H1 (cell line): Measurements from ENCODE around the gene KHDC4. TPM values are rescaled to one million over a fixed set of nuclear protein-coding genes. Genes with fewer than 3 reads are reported as not detected.

Experiments
- CTCF ChIA-PET: fragments of 300-600 bp; sonication (Branson Sonifier 250); formaldehyde crosslinking; loops from one replicate; lab custom pipeline; 2021; ENCODE audit not compliant: partially characterized antibody; lab: Charles Lee
- POLR2A ChIA-PET: fragments of 300-600 bp; sonication (Branson Sonifier 250); formaldehyde crosslinking; loops from one replicate; lab custom pipeline; 2021; ENCODE audit warnings: inconsistent platforms; ENCODE audit not compliant: partially characterized antibody; lab: Charles Lee
- DNase-seq, 2 experiments: peaks; one replicate each; pipeline versions ENCODE4 v3.0.0 to v3.0.0-alpha.2; 2010 to 2022; ENCODE audit warnings: low spot score in 2 of 2, low read depth in 1 of 2, mixed read lengths in 1 of 2
- FAIRE-seq: peaks from 2 replicates; lab custom pipeline; 2011; peaks lifted over from hg19 to GRCh38; lab: Jason Lieb, UNC
- H2AFZ ChIP-seq: 2 replicates; pipeline ENCODE4 v1.8.1; 2012; ENCODE audit warnings: low read length, inconsistent platforms
- H2AK5ac ChIP-seq: 2 replicates; pipeline ENCODE4 v1.6.1; 2013; ENCODE audit warnings: low read depth, low read length
- H2BK120ac ChIP-seq: replicated peaks from 2 replicates; pipeline ENCODE3; 2013; ENCODE audit warnings: low read depth, low read length, inconsistent platforms
- H2BK12ac ChIP-seq: 2 replicates; pipeline ENCODE4 v1.6.1; 2013; ENCODE audit warnings: low read depth, low read length
- H2BK15ac ChIP-seq: 2 replicates; pipeline ENCODE4 v1.6.1; 2013; ENCODE audit warnings: low read length
- H2BK20ac ChIP-seq: 2 replicates; pipeline ENCODE4 v1.6.1; 2013; ENCODE audit warnings: low read length
- H2BK5ac ChIP-seq: 2 replicates; pipeline ENCODE4 v1.6.1; 2013; ENCODE audit warnings: low read depth, low read length
- H3K14ac ChIP-seq: 2 replicates; pipeline ENCODE4 v1.6.1; 2013; ENCODE audit warnings: inconsistent platforms; ENCODE audit not compliant: insufficient read length
- H3K18ac ChIP-seq: 2 replicates; pipeline ENCODE4 v1.6.1; 2013; ENCODE audit warnings: low read length; ENCODE audit errors: extremely low read depth
- H3K23ac ChIP-seq: 2 replicates; pipeline ENCODE4 v1.6.1; 2013; ENCODE audit warnings: inconsistent platforms; ENCODE audit not compliant: insufficient read length
- H3K23me2 ChIP-seq: 2 replicates; pipeline ENCODE4 v1.6.1; 2013; ENCODE audit warnings: low read depth, low read length
- H3K27ac ChIP-seq: 2 replicates; pipeline ENCODE4 v1.6.1; 2011; ENCODE audit warnings: low read depth, low read length, inconsistent platforms
- H3K27me3 ChIP-seq, 4 experiments: replicated peaks in 1 of 4; 1 replicate in 1 of 4; 2 replicates in 3 of 4; pipeline versions ENCODE4 v1.6.1 to v1.8.1; 2011 to 2013; ENCODE audit warnings: low read length in 3 of 4, mild to moderate bottlenecking in 3 of 4, inconsistent platforms in 2 of 4, mixed read lengths in 2 of 4, moderate library complexity in 1 of 4; ENCODE audit not compliant: control insufficient read depth in 3 of 4, insufficient read depth in 3 of 4; ENCODE audit errors: extremely low read depth in 1 of 4
- H3K36me3 ChIP-seq, 4 experiments: 2 replicates each; pipeline versions ENCODE4 v1.6.1 to v1.8.1; 2011 to 2013; ENCODE audit warnings: mild to moderate bottlenecking in 4 of 4, low read length in 3 of 4, moderate library complexity in 2 of 4, control low read depth in 1 of 4, inconsistent platforms in 1 of 4; ENCODE audit not compliant: insufficient read depth in 4 of 4, control insufficient read depth in 2 of 4
- H3K4ac ChIP-seq: replicated peaks from 2 replicates; pipeline ENCODE3; 2013; ENCODE audit warnings: low read length, low read depth, mixed read lengths, inconsistent platforms; ENCODE audit not compliant: insufficient read length
- H3K4me1 ChIP-seq, 4 experiments: replicated peaks in 1 of 4; 1 replicate in 1 of 4; 2 replicates in 3 of 4; pipeline versions ENCODE4 v1.6.1 to v1.8.1; 2011 to 2013; ENCODE audit warnings: low read length in 3 of 4, inconsistent platforms in 2 of 4, mixed read lengths in 1 of 4; ENCODE audit not compliant: insufficient read depth in 4 of 4, control insufficient read depth in 3 of 4
- H3K4me2 ChIP-seq, 2 experiments: 2 replicates each; pipeline versions ENCODE4 v1.6.1 to v1.8.1; 2011 to 2013; ENCODE audit warnings: low read depth in 2 of 2, low read length in 2 of 2, control low read depth in 1 of 2, inconsistent platforms in 1 of 2, mild to moderate bottlenecking in 1 of 2; ENCODE audit not compliant: insufficient read depth in 1 of 2
- H3K4me3 ChIP-seq, 4 experiments: fragments of 200-600, 300-600 bp in 1 of 4; sonication (generic), shearing (Covaris generic), sonication (Bioruptor Twin) in 1 of 4; 2 replicates each; pipeline versions ENCODE4 v1.5.1 to v1.8.1; 2011 to 2016; ENCODE audit warnings: low read length in 4 of 4, low read depth in 3 of 4, control low read depth in 2 of 4, inconsistent platforms in 2 of 4, mild to moderate bottlenecking in 2 of 4, mixed read lengths in 1 of 4, moderate library complexity in 1 of 4; ENCODE audit not compliant: insufficient read depth in 2 of 4; ENCODE audit errors: extremely low read depth in 1 of 4
- H3K56ac ChIP-seq: replicated peaks from 2 replicates; pipeline ENCODE3; 2013; ENCODE audit warnings: low read depth, mild to moderate bottlenecking, mixed read lengths, low read length, inconsistent platforms; ENCODE audit not compliant: insufficient read length
- H3K79me1 ChIP-seq: 2 replicates; pipeline ENCODE4 v1.6.1; 2013; ENCODE audit warnings: low read depth, low read length, control low read depth
- H3K79me2 ChIP-seq, 2 experiments: 2 replicates each; pipeline versions ENCODE4 v1.6.1 to v1.8.1; 2012 to 2013; ENCODE audit warnings: low read length in 2 of 2, mild to moderate bottlenecking in 2 of 2, inconsistent platforms in 1 of 2; ENCODE audit not compliant: insufficient read depth in 2 of 2, control insufficient read depth in 1 of 2
- H3K9ac ChIP-seq, 4 experiments: replicated peaks in 1 of 4; 1 replicate in 1 of 4; 2 replicates in 3 of 4; pipeline versions ENCODE4 v1.6.1 to v1.8.1; 2011 to 2013; ENCODE audit warnings: low read depth in 3 of 4, low read length in 3 of 4, control low read depth in 2 of 4, mild to moderate bottlenecking in 2 of 4, moderate library complexity in 2 of 4, inconsistent platforms in 1 of 4; ENCODE audit errors: extremely low read depth in 1 of 4
- H3K9me3 ChIP-seq, 2 experiments: 2 replicates each; pipeline versions ENCODE4 v1.6.1 to v1.8.1; 2012 to 2013; ENCODE audit warnings: mild to moderate bottlenecking in 2 of 2, moderate library complexity in 2 of 2, control low read depth in 1 of 2, inconsistent platforms in 1 of 2, low read depth in 1 of 2, low read length in 1 of 2, mixed read lengths in 1 of 2; ENCODE audit not compliant: insufficient read depth in 2 of 2
- H4K20me1 ChIP-seq, 2 experiments: replicated peaks in 1 of 2; 2 replicates each; pipeline versions ENCODE3 to v1.8.1; 2011 to 2013; ENCODE audit warnings: inconsistent platforms in 2 of 2, low read length in 2 of 2, mild to moderate bottlenecking in 1 of 2; ENCODE audit not compliant: insufficient read depth in 2 of 2, control insufficient read depth in 1 of 2
- H4K5ac ChIP-seq: 2 replicates; pipeline ENCODE4 v1.6.1; 2013; ENCODE audit warnings: low read length, low read depth, mixed read lengths, inconsistent platforms; ENCODE audit not compliant: insufficient read length
- H4K8ac ChIP-seq: 2 replicates; pipeline ENCODE4 v1.8.0; 2013; ENCODE audit warnings: mild to moderate bottlenecking, moderate library complexity, low read length, inconsistent platforms; ENCODE audit not compliant: insufficient read depth; ENCODE audit errors: extremely low read depth
- H4K91ac ChIP-seq: replicated peaks from 2 replicates; pipeline ENCODE3; 2013; ENCODE audit warnings: low read length, mixed read lengths, inconsistent platforms; ENCODE audit not compliant: insufficient read length
- CHD1 ChIP-seq: IDR thresholded peaks from 2 replicates; pipeline ENCODE4 v1.6.1; 2012; ENCODE audit warnings: low read depth, low read length, improper control_type of control experiment
- CHD2 ChIP-seq: IDR thresholded peaks from 2 replicates; pipeline ENCODE4 v1.6.1; 2012; ENCODE audit warnings: low read length, improper control_type of control experiment
- KDM5A ChIP-seq: fragments of 200-600 bp; IDR thresholded peaks from 2 replicates; pipeline ENCODE4 v1.7.1; 2012; ENCODE audit warnings: mild to moderate bottlenecking, low read length, inconsistent platforms, mixed read lengths
- SIRT6 ChIP-seq: IDR thresholded peaks from one replicate; pipeline ENCODE4 v1.7.1; 2012; ENCODE audit warnings: low read length, inconsistent platforms
- TEAD4 ChIP-seq: IDR thresholded peaks from 2 replicates; pipeline ENCODE4 v1.6.1; 2012; ENCODE audit warnings: low read depth, low read length, inconsistent platforms, mixed read lengths
- WGBS, 2 experiments: shearing (Covaris generic) in 1 of 2; methylation state at CpG; one replicate each; pipeline versions ENCODE4 v1.1.6 to v1.1.7; 2013 to 2015; ENCODE audit warnings: low lambda C conversion rate in 2 of 2, mixed read lengths in 2 of 2, inconsistent platforms in 1 of 2, low coverage in 1 of 2, missing lambda C conversion rate in 1 of 2; ENCODE audit not compliant: insufficient replicate concordance in 2 of 2, insufficient coverage in 1 of 2, insufficient read length in 1 of 2; ENCODE audit errors: extremely low coverage in 1 of 2, missing lambda C conversion rate in 1 of 2; 5-methylcytosine and 5-hydroxymethylcytosine counted together
- polyA plus RNA-seq, 7 experiments: library from polyadenylated mRNA; depleted of rRNA in 3 of 7; stranded (reverse) in 5 of 7; unstranded in 2 of 7; fragments of >200 nt in 5 of 7; fragments of 200-250 nt in 2 of 7; gene quantifications; 1 replicate in 5 of 7; 2 replicates in 1 of 7; 4 replicates in 1 of 7; pipeline versions ENCODE4 v1.2.1 to v1.2.3, GENCODE V29; 2011 to 2013; ENCODE audit warnings: missing spikeins in 2 of 7, mixed read lengths in 2 of 7
- total RNA-seq: library from RNA; stranded (reverse); fragmentation: NEBNext Ultra II Directional; extraction: Animal tissue kit (Norgen Biotek cat#: 25700); gene quantifications from 2 replicates; pipeline ENCODE4 v1.2.1, GENCODE V29; 2021

KHDC4 gene
- total and polyA plus RNA-seq, 2 of the 8 experiments (the other 6 are each of a cell fraction or from before 2014, with no cell fraction given): 56.6 to 81.1 TPM

GRCh38 chr1:155912056-155912536, 22.1 kb downstream of the KHDC4 start:
- peaks cover 21 to 65% (median 44%) of the 10 kb centered on the region in 4 experiments for H3K36me3 ChIP-seq
- no peak overlapping the region for H3K4me3 ChIP-seq
- no peak overlapping the region for H3K18ac ChIP-seq
- no peak overlapping the region for H3K23ac ChIP-seq
- ChIA-PET CTCF (interaction anchor here (1.1 kb wide), 1 partner anchor 56 kb away, joined by 3 read pairs; no protein-coding TSS in a partner anchor), POLR2A (interaction anchor here (0.5 to 6.6 kb wide), 15 partner anchors 12 to 369 kb away, joined by 3 to 60 read pairs (median 4); partner anchors contain the start of gene KHDC4)
- H3K79me2 ChIP-seq: peaks cover 0 to 11% of the 10 kb centered on the region in 2 experiments; a peak in 1 of 4 replicates
- WGBS, 2 experiments: 88% methylated on average over 11 of the region's 11 CpGs; no CpG with 5 or more reads in 1 of the 2 experiments
- H2BK15ac ChIP-seq: no peak overlapping the region
- H3K27me3 ChIP-seq: no peaks in the 10 kb centered on the region
- no peak overlapping the region for H3K4me2 ChIP-seq
- no peak for TF ChIP-seq TEAD4
- TF ChIP-seq CHD1: no peak
- no peak for TF ChIP-seq KDM5A
- TF ChIP-seq CHD2: no peak
- no peak for TF ChIP-seq SIRT6
- no peak overlapping the region for H3K4ac ChIP-seq
- no peak overlapping the region for H3K56ac ChIP-seq
- no peak overlapping the region for H4K8ac ChIP-seq
- H3K27ac ChIP-seq: no peak overlapping the region
- H2AFZ ChIP-seq: no peak overlapping the region
- no peak overlapping the region for H2BK5ac ChIP-seq
- DNase-seq (no peak), FAIRE-seq (no peak)
- no peak overlapping the region for H3K9ac ChIP-seq
- H3K23me2 ChIP-seq: peaks cover 3% of the 10 kb centered on the region; the same call in 1 of the 2 replicates
- no peak overlapping the region for H3K14ac ChIP-seq
- no peaks in the 10 kb centered on the region for H3K9me3 ChIP-seq
- no peak overlapping the region for H2BK120ac ChIP-seq
- no peaks in the 10 kb centered on the region; the same call in 1 of the 2 replicates for H3K79me1 ChIP-seq
- peaks cover 0 to 5% of the 10 kb centered on the region in 2 experiments for H4K20me1 ChIP-seq
- H2BK12ac ChIP-seq: no peak overlapping the region
- H2BK20ac ChIP-seq: no peak overlapping the region
- no peak overlapping the region for H2AK5ac ChIP-seq
- H4K91ac ChIP-seq: no peak overlapping the region
- H4K5ac ChIP-seq: no peak overlapping the region
- peaks cover 0 to 3% (median 1%) of the 10 kb centered on the region in 4 experiments; a peak in 2 of 7 replicates for H3K4me1 ChIP-seq
